ENCODE results near the gene COMT.

DNA sequence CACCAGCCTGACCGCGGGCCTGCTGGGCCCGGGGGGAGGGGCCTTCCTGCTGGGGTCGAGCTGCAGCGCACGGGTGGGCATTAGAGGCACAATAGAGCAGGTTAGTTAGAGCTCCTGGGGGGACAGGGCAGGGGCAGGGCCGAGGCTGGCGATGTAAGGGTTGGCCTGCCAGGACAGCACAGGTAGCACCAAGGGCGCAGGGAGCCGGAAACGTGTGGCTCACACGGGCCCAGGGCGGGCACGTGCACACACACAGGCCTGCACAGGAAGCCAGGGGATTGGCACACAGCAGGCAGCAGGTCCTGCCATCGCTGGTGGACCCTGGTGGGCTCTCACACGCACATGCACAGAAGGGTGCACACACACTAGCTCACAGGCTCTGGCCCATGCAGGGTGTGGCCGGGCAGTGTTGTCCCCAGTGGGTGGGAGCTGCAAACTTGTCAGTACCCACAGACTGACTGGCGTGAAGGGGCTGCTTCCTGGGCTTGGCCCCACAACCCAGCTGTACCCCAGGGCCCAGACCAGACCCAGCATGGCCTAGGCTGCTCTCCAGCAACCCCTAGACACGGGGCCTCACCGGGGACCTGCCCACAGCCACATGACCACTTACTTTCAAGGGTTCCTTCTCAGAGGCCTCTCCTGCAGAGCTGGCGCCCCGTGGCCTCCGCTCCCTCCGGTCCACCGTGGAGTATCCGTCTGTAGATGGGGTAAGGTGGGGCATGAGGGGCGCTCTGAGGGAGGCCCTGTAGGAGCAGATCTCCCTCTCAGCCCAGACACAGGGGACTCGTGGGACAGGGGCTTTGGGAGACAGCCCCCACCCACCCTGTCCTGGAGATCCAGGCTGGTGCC, 29.9 kb downstream of the COMT start:
- TF ChIP-seq, protein P1, sequence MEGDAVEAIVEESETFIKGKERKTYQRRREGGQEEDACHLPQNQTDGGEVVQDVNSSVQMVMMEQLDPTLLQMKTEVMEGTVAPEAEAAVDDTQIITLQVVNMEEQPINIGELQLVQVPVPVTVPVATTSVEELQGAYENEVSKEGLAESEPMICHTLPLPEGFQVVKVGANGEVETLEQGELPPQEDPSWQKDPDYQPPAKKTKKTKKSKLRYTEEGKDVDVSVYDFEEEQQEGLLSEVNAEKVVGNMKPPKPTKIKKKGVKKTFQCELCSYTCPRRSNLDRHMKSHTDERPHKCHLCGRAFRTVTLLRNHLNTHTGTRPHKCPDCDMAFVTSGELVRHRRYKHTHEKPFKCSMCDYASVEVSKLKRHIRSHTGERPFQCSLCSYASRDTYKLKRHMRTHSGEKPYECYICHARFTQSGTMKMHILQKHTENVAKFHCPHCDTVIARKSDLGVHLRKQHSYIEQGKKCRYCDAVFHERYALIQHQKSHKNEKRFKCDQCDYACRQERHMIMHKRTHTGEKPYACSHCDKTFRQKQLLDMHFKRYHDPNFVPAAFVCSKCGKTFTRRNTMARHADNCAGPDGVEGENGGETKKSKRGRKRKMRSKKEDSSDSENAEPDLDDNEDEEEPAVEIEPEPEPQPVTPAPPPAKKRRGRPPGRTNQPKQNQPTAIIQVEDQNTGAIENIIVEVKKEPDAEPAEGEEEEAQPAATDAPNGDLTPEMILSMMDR (IDR thresholded peaks at IDR 0.05), result no peak
- TF ChIP-seq POLR2A (IDR thresholded peaks at IDR 0.05), result no peak

Data from Peyer's patch (tissue), 4 donors.